ENCODE results near the gene LIPG. TPM values are rescaled to one million over a fixed set of nuclear protein-coding genes. Genes with fewer than 3 reads are reported as not detected.
"Not testable (repeated sequence)": the region's sequence is repeated elsewhere in the genome, so short reads cannot be mapped to it uniquely, and the experiment has no call there.

Gene LIPG
- polyA plus RNA-seq, 3 donors: 41.9 to 56.7 (median 48.1) TPM

- no peak for DNase-seq (ENCODE audit: low read depth in 3 of 3, low spot score in 2 of 3)
Measured at GRCh38 chr18:49572611-49573345, 10.9 kb downstream of the LIPG start.

DNA sequence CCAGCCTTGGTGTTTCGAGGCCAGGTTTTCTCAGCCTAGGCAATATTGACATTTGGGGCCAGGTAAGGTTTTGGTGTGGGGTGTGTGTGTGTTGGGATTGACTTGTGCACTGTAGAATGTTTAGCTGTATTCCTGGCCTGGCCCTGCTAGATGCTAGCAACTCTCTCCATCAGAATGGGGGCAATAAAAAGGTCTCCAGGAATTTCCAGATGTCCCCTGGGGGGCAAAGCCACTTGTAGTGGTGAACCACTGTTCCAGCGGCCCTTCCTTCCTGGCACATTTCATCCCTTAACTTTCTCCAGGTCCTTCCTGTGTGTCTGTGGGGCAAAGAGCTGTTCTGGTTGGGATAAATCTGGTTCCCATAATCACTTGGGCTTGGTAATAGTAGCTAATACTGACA, 12.0 kb downstream of the LIPG start:
- no peak for DNase-seq (ENCODE audit: low read depth in 3 of 3, low spot score in 2 of 3)

DNA sequence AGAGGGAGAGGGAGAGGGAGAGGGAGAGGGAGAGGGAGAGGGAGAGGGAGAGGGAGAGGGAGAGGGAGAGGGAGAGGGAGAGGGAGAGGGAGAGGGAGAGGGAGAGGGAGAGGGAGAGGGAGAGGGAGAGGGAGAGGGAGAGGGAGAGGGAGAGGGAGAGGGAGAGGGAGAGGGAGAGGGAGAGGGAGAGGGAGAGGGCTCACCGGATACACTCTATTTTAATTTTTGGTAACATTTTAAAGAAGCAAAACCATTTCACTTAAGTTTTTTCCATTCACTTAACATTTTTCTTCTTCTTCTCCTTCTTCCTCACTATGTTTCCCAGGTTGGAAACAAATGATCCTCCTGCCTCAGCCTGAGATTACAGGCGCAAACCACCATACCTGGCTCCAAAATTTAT, 17.2 kb downstream of the LIPG start:
- not testable (repeated sequence) for DNase-seq (ENCODE audit: low read depth in 3 of 3, low spot score in 2 of 3)

- DNase-seq (ENCODE audit: low read depth in 3 of 3, low spot score in 2 of 3): not testable (repeated sequence)
Measured at GRCh38 chr18:49579583-49579982, 17.7 kb downstream of the LIPG start.

- no peak for DNase-seq (ENCODE audit: low read depth in 3 of 3, low spot score in 2 of 3)
Measured at GRCh38 chr18:49580279-49580678, 18.4 kb downstream of the LIPG start.

DNA sequence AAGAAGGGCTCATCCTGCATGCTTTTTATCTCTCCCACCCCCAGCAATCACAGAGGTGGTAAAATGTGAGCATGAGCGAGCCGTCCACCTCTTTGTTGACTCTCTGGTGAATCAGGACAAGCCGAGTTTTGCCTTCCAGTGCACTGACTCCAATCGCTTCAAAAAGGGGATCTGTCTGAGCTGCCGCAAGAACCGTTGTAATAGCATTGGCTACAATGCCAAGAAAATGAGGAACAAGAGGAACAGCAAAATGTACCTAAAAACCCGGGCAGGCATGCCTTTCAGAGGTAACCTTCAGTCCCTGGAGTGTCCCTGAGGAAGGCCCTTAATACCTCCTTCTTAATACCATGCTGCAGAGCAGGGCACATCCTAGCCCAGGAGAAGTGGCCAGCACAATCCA, 19.5 kb downstream of the LIPG start:
- DNase-seq (ENCODE audit: low read depth in 3 of 3, low spot score in 2 of 3): no peak

DNA sequence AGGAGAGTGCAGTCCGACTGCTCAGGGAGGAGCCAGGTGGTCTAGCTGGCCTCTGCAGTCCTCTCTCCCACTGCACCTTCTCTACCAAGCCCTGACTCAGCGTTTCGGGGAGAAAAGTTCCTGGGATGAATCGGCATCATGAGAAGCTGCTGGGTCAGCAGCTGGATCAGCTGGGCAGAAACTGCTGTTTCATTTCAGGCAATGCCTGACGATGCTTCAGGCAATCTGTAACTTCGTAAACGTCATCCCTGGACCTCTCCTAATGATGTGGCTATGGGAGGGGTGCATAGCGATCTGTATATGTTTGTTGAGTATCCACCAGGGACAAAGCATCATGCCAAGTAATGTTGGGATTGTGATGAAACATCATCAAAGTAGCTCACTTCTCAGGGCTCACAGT, 20.7 kb downstream of the LIPG start:
- DNase-seq (ENCODE audit: low read depth in 3 of 3, low spot score in 2 of 3): no peak

DNA sequence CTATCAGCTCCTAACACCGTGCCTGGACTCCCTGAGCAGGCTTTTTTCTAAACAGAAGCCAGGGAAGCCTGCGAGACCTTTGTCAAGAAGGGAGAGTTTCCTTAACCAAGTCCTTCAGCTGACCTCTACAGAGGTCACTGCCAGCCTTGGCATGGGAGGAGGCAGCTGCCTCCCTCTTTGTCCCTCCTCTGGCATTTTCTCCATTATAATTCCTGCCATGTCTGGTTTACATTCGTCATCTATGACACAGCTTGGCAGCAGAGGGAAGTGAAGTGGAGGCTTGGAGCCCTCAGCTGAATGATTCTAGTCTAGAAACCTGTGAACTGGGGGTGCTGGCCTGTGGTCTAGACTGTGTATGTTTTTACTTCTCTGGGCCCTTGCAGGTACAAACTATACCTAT, 22.5 kb downstream of the LIPG start:
- no peak for DNase-seq (ENCODE audit: low read depth in 3 of 3, low spot score in 2 of 3)

DNA sequence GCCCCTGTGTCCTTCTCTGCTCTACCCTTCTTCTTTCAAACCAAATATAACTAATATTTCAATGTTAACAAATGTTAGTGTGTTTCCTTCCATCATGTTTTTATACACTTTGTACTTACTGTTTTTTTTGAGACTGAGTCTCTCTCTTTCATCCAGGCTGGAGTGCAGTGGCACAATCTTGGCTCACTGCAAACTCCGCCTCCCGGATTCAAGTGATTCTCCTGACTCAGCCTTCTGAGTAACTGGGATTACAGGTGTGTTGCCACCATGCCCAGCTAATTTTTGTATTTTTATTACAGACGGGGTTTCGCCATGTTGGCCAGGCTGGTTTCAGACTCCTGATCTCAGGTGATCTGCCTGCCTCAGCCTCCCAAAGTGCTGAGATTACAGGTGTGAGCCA, 23.1 kb downstream of the LIPG start:
- not testable (repeated sequence) for DNase-seq (ENCODE audit: low read depth in 3 of 3, low spot score in 2 of 3)

DNA sequence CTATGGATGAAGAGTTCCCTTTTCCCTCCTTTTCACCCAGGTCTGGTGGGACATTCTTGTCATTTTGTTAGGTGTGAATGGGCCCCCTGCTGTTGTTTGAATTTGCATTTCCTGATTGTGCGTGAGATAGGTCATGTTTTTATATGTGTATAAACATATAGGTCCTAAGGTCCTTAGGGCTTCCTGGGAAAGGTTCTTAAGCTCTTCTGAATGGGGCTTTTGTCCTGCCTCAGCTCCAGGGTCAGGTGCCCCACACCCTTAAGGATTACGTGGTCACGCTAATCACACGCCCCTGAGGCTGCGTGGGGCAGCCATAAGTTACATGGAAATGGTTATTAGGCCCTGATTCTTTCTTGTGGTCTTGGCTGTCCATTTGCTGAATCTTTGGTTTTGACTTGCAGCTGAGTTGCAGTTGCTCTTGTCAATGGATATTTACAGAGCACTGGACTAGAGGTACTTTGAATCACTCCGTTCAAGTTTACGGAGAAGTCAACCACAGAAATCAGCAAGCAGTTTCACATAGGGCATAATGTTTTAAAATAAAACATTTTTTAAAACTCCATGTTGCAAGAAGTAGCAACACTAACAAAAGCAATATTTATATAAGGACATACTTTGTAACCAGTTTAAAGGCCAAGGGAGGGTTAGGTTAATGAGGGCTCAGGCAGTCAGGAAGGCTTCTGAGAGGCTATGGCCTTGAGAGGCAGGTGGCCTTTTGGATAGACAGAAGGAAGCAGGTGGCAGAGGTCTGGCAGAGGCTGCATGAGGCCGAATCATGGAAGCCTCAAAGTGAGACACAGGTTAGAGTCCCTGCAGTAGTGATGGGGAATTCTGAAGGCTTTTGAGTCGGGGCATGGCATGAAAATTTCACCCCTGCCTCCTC, 24.2 kb downstream of the LIPG start:
- DNase-seq (ENCODE audit: low read depth in 3 of 3, low spot score in 2 of 3): no peak

- no peak for DNase-seq (ENCODE audit: low read depth in 3 of 3, low spot score in 2 of 3)
Measured at GRCh38 chr18:49588171-49588570, 26.3 kb downstream of the LIPG start.

DNA sequence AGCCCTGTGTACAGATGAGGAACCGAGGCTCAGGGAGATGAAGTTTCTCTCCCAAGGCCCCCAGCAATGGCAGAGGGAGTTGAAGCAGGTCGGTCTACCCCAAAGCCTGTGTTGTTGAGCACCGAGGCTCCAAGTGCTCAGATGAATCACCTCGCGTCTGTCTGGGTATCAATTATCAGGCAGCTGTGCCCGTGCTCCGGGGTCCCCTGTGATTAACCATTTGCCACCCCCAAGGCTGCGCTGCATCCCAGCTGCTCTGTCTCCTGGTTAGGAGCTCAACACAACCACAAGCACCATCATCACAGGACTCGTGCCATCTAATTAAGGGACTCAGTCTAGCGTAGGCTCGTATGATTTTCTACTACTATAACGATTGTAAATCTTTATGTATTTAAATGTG, 27.1 kb downstream of the LIPG start:
- no peak for DNase-seq (ENCODE audit: low read depth in 3 of 3, low spot score in 2 of 3)

DNA sequence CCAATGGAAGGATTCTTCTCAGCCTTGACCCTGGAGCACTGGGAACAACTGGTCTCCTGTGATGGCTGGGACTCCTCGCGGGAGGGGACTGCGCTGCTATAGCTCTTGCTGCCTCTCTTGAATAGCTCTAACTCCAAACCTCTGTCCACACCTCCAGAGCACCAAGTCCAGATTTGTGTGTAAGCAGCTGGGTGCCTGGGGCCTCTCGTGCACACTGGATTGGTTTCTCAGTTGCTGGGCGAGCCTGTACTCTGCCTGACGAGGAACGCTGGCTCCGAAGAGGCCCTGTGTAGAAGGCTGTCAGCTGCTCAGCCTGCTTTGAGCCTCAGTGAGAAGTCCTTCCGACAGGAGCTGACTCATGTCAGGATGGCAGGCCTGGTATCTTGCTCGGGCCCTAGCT, 28.8 kb downstream of the LIPG start:
- no peak for DNase-seq (ENCODE audit: low read depth in 3 of 3, low spot score in 2 of 3)

- DNase-seq (ENCODE audit: low read depth in 3 of 3, low spot score in 2 of 3): no peak
Measured at GRCh38 chr18:49591271-49591670, 29.4 kb downstream of the LIPG start.

DNA sequence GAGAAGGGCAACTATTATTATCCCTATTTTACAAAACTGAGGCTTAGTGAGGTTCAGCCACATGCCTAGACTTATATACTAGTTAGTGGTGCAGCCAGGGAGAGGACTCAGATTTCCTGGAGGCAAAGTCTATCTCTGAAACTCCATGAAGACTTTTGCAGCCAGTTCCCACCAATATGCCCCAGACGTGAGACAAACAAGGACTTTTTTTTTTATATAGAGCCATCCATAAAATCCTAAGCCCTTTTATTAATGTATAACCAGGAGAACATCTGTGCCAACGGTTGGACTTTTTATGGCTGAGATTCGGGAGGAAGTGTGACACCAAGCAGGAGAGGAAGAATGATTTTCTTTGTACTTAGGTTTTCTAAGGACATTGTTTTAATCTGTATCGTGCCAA, 29.9 kb downstream of the LIPG start:
- no peak for DNase-seq (ENCODE audit: low read depth in 3 of 3, low spot score in 2 of 3)

GRCh38 chr18:49596687-49597086, 34.8 kb downstream of the LIPG start:
- no peak for DNase-seq (ENCODE audit: low read depth in 3 of 3, low spot score in 2 of 3)

DNA sequence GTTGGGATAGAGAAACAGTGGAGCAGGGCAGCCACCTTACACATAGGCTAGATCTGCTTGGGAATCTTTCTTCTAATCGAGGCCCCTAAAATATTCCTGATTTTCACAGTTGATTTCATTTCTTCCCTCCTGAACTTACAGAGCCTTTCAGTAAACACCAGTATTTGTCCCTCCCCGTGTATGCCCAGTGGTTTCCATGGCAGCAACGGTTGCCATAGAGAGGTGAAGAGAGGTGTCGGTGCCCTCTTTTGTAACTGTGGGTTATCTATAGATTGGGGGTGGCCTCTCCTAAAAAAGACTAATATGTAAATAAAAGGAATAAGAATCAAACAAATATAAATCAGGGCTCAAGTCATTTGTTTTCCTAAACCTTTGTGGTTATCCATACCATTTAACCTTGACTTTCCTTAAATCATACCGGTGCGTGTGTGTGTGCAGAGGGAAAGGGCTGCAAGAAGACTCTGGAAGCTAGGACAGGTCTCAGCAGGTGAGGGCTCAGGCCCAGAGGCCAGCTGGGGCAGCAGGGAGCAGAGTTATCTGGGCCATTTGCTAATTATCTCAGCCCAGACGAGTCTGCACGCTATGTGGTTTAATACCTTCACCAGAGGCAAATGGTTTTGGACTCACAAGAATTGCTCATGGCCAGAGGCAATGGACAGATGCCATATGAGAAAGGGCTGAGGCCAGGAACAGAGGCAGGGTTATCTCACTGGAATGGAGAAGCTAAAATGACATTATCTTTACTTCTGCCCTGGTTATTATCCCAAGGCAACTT, 35.5 kb downstream of the LIPG start:
- no peak for DNase-seq (ENCODE audit: low read depth in 3 of 3, low spot score in 2 of 3)

DNA sequence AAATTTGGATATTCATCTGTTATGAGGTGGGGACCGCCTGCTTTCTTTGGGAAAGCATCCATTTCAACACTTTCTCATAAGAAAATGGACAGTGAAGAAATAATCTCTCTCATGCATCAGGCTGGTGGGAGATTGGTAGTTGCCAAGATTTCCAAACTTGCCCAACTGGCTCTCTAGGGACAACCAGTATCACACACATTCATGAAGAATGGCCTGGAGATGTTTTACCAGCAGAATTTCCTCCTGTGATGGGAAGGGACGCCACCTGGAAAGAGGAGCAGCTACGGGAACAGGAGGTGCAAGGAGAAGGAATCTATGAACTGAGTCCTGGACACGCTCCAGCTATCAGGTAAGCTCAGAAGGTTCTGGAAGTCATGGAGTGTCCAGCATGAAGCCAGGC, 39.4 kb downstream of the LIPG start:
- no peak for DNase-seq (ENCODE audit: low read depth in 3 of 3, low spot score in 2 of 3)

DNA sequence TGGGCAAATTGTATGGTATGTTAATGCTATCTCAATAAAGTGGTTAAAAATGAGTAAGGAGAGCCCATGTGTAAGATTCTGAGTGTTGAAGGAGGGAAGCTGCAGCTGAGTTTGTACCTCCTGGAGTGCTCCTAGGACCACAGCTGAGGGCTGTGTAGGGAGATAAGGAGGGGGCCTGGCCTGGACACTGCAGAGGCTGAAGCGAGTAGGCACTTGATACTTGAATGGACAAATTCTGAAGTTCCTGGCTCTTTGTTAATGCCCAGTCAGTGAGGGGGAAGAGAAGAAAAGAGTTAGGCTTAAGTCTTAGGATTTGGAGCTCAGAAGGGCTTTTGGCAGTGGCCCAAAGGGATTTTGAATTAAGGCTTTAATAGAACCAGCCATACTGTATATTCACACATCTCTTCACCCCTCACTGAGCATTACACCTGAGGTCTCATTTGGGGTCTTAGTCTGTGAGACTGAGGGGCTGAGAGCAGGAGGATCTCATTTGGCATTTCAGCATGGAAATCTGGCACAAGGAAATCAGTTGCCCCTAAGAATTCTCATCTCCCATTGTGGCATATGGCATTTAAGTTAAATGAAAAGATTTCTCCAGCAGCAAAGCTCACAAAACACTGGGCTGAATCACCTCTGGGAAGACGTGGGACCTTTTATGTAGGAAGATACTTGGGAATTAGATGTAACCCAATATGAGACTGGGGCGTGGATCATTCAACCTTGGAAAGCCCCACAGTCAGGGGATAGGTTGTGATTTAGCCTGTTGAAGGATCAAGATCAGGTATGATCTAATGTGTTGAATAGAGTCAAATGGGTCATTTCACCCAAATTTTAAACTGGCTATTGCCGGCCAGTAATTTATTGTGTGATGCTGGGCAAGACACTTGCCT, 46.8 kb downstream of the LIPG start:
- no peak for DNase-seq (ENCODE audit: low read depth in 3 of 3, low spot score in 2 of 3)

DNA sequence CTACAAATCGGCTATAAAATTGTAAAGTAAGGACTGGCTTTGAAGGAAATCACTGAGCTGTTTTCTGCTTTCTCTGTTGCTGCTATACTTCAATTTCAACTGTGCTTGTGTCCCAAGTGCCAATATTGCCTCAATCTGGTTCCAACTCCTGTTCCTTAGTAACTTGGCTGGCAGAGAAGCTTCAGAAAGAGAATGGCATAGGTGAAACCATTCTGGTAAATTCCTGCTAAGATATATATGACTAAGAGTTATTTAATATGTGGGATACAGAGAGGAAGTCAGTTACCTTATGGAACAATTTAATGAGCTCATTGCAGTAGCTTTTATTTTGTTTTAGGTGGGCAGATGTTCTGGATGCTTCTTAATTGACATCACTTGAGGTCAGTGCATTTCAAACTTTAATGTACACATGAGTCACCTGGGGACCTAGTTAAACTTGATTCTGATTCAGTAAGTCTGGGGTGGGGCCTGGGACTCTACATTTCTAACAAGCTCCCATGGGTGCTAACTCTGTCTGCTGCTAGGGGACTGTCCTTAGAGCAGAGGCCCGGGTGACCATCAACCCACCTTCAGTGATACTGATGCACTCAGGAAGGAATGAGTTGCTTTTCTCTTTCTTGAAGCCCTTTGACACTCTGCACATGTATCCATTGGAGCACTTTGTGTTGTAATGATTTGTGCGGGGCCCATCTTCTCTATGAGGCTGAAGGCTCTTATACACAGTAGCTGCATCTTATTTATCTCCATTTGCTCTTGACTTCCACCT, 47.6 kb downstream of the LIPG start:
- no peak for DNase-seq (ENCODE audit: low read depth in 3 of 3, low spot score in 2 of 3)

All from right renal cortex interstitium (tissue), 3 donors.